IMR-90 (cell line): ENCODE measurements around the gene CHST3.

Experiments used
- BHLHE40 ChIP-seq: fragments of 150-350 bp; IDR thresholded peaks from 2 replicates; pipeline ENCODE4 v1.6.1; 2016; ENCODE audit warnings: mild to moderate bottlenecking, low read depth, low read length
- CEBPB ChIP-seq: IDR thresholded peaks from 2 replicates; pipeline ENCODE4 v1.6.1; 2012; ENCODE audit warnings: low read depth, low read length, improper control_type of control experiment
- CHD1 ChIP-seq: IDR thresholded peaks from 2 replicates; pipeline ENCODE4 v1.6.1; 2012; ENCODE audit warnings: low read depth, low read length, improper control_type of control experiment
- MAFK ChIP-seq: IDR thresholded peaks from 2 replicates; pipeline ENCODE4 v1.6.1; 2012; ENCODE audit warnings: low read depth, low read length, improper control_type of control experiment
- MAZ ChIP-seq: IDR thresholded peaks from 2 replicates; pipeline ENCODE4 v1.6.1; 2012; ENCODE audit warnings: low read depth, mild to moderate bottlenecking, low read length, improper control_type of control experiment, moderate library complexity, borderline replicate concordance
- MXI1 ChIP-seq: IDR thresholded peaks from 2 replicates; pipeline ENCODE4 v1.6.1; 2012; ENCODE audit warnings: low read depth, mild to moderate bottlenecking, low read length, moderate library complexity, borderline replicate concordance
- POLR2A ChIP-seq: IDR thresholded peaks from 2 replicates; pipeline ENCODE4 v1.6.1; 2012; ENCODE audit warnings: mild to moderate bottlenecking, low read depth, low read length
- RAD21 ChIP-seq: IDR thresholded peaks from 2 replicates; pipeline ENCODE4 v1.6.1; 2012; ENCODE audit warnings: low read length, improper control_type of control experiment
- RCOR1 ChIP-seq: IDR thresholded peaks from 2 replicates; pipeline ENCODE4 v1.6.1; 2012; ENCODE audit warnings: mild to moderate bottlenecking, low read length, improper control_type of control experiment; ENCODE audit not compliant: insufficient replicate concordance
- RFX5 ChIP-seq: IDR thresholded peaks from 2 replicates; pipeline ENCODE4 v1.8.0; 2012; ENCODE audit warnings: low read depth, mild to moderate bottlenecking, low read length, moderate library complexity
- SMC3 ChIP-seq: fragments of 150-350 bp; IDR thresholded peaks from 2 replicates; pipeline ENCODE4 v1.6.1; 2016; ENCODE audit warnings: low read depth, mild to moderate bottlenecking, antibody characterized with exemption, low read length, moderate library complexity
- TF ChIP-seq, protein P1 (sequence below): conservative IDR thresholded peaks from 2 replicates; pipeline ENCODE4 v1.5.1; 2012; ENCODE audit warnings: mild to moderate bottlenecking, low read depth, low read length, improper control_type of control experiment
- TF ChIP-seq, protein P2 (sequence below): fragments of 150-350 bp; IDR thresholded peaks from 2 replicates; pipeline ENCODE4 v1.6.1; 2016; ENCODE audit warnings: low read depth, mild to moderate bottlenecking, low read length, moderate library complexity, borderline replicate concordance
- TF ChIP-seq, protein P3 (sequence below): fragments of 150-350 bp; IDR thresholded peaks from 2 replicates; pipeline ENCODE4 v1.6.1; 2017; ENCODE audit warnings: mild to moderate bottlenecking, antibody characterized with exemption, low read length, low read depth

DNA sequence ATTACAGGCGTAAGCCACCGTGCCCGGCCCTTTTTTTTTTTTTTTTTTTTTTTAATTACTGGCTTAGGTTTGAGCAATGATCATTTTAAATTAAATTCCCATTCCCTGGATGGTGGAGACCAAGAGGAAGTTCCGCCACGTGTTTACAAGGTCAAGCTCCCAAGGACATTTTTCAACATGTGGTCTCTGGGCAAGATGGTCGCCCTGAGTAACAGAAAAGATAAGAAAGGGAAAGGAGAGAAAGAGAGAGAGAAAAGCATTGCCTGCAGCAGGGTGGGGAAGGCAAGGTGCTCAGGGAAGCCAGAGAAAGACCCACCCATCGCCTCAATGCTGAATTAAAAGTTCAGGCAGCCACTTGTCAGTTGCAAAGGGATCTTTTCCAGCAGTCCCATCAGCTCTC is 45.2 kb upstream of the CHST3 start:
- TF ChIP-seq MXI1 (no peak), RAD21 (no peak), CHD1 (no peak), RFX5 (no peak), POLR2A (no peak), BHLHE40 (no peak), SMC3 (no peak), MAFK (no peak), CEBPB (no peak), MAZ (no peak), RCOR1 (no peak)
- TF ChIP-seq, protein P1, sequence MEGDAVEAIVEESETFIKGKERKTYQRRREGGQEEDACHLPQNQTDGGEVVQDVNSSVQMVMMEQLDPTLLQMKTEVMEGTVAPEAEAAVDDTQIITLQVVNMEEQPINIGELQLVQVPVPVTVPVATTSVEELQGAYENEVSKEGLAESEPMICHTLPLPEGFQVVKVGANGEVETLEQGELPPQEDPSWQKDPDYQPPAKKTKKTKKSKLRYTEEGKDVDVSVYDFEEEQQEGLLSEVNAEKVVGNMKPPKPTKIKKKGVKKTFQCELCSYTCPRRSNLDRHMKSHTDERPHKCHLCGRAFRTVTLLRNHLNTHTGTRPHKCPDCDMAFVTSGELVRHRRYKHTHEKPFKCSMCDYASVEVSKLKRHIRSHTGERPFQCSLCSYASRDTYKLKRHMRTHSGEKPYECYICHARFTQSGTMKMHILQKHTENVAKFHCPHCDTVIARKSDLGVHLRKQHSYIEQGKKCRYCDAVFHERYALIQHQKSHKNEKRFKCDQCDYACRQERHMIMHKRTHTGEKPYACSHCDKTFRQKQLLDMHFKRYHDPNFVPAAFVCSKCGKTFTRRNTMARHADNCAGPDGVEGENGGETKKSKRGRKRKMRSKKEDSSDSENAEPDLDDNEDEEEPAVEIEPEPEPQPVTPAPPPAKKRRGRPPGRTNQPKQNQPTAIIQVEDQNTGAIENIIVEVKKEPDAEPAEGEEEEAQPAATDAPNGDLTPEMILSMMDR = no peak
- TF ChIP-seq, protein P2, sequence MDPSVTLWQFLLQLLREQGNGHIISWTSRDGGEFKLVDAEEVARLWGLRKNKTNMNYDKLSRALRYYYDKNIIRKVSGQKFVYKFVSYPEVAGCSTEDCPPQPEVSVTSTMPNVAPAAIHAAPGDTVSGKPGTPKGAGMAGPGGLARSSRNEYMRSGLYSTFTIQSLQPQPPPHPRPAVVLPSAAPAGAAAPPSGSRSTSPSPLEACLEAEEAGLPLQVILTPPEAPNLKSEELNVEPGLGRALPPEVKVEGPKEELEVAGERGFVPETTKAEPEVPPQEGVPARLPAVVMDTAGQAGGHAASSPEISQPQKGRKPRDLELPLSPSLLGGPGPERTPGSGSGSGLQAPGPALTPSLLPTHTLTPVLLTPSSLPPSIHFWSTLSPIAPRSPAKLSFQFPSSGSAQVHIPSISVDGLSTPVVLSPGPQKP = no peak
- TF ChIP-seq, protein P3, sequence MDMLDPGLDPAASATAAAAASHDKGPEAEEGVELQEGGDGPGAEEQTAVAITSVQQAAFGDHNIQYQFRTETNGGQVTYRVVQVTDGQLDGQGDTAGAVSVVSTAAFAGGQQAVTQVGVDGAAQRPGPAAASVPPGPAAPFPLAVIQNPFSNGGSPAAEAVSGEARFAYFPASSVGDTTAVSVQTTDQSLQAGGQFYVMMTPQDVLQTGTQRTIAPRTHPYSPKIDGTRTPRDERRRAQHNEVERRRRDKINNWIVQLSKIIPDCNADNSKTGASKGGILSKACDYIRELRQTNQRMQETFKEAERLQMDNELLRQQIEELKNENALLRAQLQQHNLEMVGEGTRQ = no peak
